AG04449 (cell line): ENCODE results near the gene TSPAN31.
"Not testable (repeated sequence)": the region's sequence is repeated elsewhere in the genome, so short reads cannot be mapped to it uniquely, and the experiment has no call there.

Source experiments
- CTCF ChIA-PET: fragments of 350-600 bp; formaldehyde crosslinking; extraction: SDS; loops from one replicate; lab custom pipeline; 2021; ENCODE audit warnings: antibody characterized with exemption; lab: Yijun Ruan, JAX
- POLR2A ChIA-PET: fragments of 400-600, 350-600 bp; formaldehyde crosslinking; extraction: SDS; loops from one replicate; lab custom pipeline; 2020; ENCODE audit warnings: antibody characterized with exemption, inconsistent platforms; lab: Yijun Ruan, JAX
- DNase-seq: peaks from one replicate; pipeline ENCODE4 v3.0.0-alpha.2; 2010; ENCODE audit warnings: low read depth, low spot score
- H3K4me3 ChIP-seq: 2 replicates; pipeline ENCODE4 v1.5.1; 2011; ENCODE audit warnings: low read depth, mild to moderate bottlenecking, control low read depth, low read length
- CTCF ChIP-seq: IDR thresholded peaks from one replicate; pipeline ENCODE4 v1.5.1; 2011; ENCODE audit warnings: mild to moderate bottlenecking, moderate library complexity, low read length, control low read depth, inconsistent platforms; ENCODE audit not compliant: insufficient read depth; ENCODE audit errors: missing control alignments

Gene TSPAN31

GRCh38 chr12:57708296-57708695, 36.5 kb upstream of the TSPAN31 start:
- ChIA-PET POLR2A (no interaction called here), CTCF (interaction anchor here (1.4 to 2.1 kb wide), 3 partner anchors 18 to 124 kb away, joined by 3 to 5 read pairs (median 4); no protein-coding TSS in a partner anchor)
- no peak for TF ChIP-seq CTCF
- H3K4me3 ChIP-seq, result no peak overlapping the region
- no peak for DNase-seq

- CTCF ChIA-PET, result interaction anchor here (0.9 to 2.0 kb wide), 2 partner anchors 10 to 14 kb away, joined by 3 to 10 read pairs; no protein-coding TSS in a partner anchor
- TF ChIP-seq CTCF, result no peak
- DNase-seq, result no peak
- POLR2A ChIA-PET, result no interaction called here
- no peak overlapping the region for H3K4me3 ChIP-seq
These were observed 32.1 kb upstream of the TSPAN31 start for GRCh38 chr12:57712701-57713100.

DNA sequence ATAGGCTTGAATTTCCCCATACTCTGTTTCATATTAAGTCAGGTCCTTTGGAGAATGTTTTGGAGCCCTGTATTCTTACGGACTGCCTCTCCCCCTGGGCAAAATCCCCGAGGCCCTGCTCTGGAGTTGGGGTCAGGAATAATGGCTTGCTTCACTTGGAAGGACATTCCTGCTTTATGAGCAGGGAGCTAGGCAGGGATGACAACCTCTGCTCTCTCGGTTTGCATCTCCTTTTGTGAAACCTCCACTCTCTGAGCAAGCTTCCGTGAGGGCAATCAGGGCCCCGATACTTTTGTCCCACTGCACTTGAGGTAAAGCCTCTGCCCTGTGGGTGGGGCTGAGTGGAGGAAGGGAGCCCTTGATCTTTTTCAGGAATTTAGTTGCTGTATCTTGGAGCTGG, 31.6 kb upstream of the TSPAN31 start:
- no peak for TF ChIP-seq CTCF
- no peak overlapping the region for H3K4me3 ChIP-seq
- CTCF ChIA-PET, result interaction anchor here (0.9 to 2.0 kb wide), 3 partner anchors 10 to 132 kb away, joined by 3 to 10 read pairs (median 5); no protein-coding TSS in a partner anchor
- DNase-seq, result no peak
- POLR2A ChIA-PET, result no interaction called here

- DNase-seq, H3K4me3 ChIP-seq: not testable (repeated sequence)
- ChIA-PET POLR2A (interaction anchor here (0.6 kb wide), 1 partner anchor 8 kb away, joined by 3 read pairs; no protein-coding TSS in a partner anchor), CTCF (interaction anchor here (3.4 kb wide), 1 partner anchor 11 kb away, joined by 20 read pairs; no protein-coding TSS in a partner anchor)
These were observed 29.6 kb upstream of the TSPAN31 start for GRCh38 chr12:57715036-57715748.

DNA sequence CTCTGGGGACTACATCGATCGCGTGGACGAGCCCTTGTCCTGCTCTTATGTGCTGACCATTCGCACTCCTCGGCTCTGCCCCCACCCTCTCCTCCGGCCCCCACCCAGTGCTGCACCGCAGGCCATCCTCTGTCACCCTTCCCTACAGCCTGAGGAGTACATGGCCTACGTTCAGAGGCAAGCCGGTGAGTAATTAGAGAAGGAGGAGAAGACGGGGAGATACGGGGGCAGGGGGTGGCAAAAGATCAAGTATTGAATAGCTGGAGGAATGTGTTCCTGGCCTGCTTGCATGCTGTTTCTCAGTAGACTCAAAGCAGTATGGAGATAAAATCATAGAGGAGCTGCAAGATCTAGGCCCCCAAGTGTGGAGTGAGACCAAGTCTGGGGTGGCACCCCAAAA, 29.1 kb upstream of the TSPAN31 start:
- ChIA-PET CTCF (interaction anchor here (3.4 kb wide), 1 partner anchor 10 kb away, joined by 20 read pairs; no protein-coding TSS in a partner anchor), POLR2A (interaction anchor here (0.6 kb wide), 1 partner anchor 9 kb away, joined by 3 read pairs; no protein-coding TSS in a partner anchor)
- no peak for TF ChIP-seq CTCF
- H3K4me3 ChIP-seq, result no peak overlapping the region
- no peak for DNase-seq

- TF ChIP-seq CTCF, result no peak
- POLR2A ChIA-PET, result no interaction called here
- DNase-seq, result no peak
These were observed 28.5 kb upstream of the TSPAN31 start for GRCh38 chr12:57716305-57716704.

More at GRCh38 chr12:57716305-57716704, 28.5 kb upstream of the TSPAN31 start:
- no peak overlapping the region for H3K4me3 ChIP-seq
- CTCF ChIA-PET, result interaction anchor here (3.4 kb wide), 1 partner anchor 9 kb away, joined by 20 read pairs; no protein-coding TSS in a partner anchor
